HuH-7.5 (cell line): ENCODE results near the gene VPS18.

Source experiments
- DNase-seq: peaks from one replicate; pipeline ENCODE4 v3.0.0; 2011; ENCODE audit warnings: low spot score

The VPS18 gene

DNA sequence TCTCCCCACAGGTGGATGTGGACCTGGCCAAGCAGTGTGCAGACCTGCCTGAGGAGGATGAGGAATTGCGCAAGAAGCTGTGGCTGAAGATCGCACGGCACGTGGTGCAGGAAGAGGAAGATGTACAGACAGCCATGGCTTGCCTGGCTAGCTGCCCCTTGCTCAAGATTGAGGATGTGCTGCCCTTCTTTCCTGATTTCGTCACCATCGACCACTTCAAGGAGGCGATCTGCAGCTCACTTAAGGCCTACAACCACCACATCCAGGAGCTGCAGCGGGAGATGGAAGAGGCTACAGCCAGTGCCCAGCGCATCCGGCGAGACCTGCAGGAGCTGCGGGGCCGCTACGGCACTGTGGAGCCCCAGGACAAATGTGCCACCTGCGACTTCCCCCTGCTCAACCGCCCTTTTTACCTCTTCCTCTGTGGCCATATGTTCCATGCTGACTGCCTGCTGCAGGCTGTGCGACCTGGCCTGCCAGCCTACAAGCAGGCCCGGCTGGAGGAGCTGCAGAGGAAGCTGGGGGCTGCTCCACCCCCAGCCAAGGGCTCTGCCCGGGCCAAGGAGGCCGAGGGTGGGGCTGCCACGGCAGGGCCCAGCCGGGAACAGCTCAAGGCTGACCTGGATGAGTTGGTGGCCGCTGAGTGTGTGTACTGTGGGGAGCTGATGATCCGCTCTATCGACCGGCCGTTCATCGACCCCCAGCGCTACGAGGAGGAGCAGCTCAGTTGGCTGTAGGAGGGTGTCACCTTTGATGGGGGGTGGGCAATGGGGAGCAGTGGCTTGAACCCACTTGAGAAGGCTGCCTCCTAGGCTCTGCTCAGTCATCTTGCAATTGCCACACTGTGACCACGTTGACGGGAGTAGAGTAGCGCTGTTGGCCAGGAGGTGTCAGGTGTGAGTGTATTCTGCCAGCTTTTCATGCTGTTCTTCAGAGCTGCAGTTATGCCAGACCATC lies 8.6 kb downstream of the VPS18 start:
- no peak for DNase-seq

DNA sequence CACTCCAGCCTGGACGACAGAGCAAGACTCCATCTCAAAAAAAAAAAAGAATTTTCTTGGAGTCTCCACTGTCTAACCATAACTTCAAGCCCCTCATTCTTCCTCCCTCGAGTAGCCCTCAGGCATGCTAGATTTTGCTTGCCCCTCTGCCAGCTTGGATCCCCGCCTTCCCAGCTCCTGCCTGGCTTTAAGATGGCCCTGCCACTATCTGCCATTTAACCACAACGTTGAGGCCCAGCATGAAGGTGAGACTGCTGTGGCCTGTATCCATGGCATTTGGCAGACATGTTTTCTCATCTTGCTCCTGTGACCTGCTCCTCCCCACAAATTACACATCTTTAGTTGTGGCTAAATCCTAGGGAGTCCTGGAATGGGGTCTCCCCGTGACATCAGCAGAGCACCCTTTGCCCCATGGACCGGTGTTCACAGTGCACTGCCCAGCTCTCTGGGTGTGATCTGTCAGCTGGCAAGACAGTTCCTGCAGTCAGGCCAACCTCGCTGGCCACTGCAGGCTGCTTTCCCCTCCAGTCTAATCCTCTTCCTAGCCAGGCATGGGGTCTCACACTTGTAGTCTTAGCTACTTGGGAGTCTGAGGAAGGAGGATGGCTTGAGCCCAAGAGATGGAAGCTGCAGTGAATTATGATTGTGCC lies 10.4 kb downstream of the VPS18 start:
- DNase-seq, result no peak

DNA sequence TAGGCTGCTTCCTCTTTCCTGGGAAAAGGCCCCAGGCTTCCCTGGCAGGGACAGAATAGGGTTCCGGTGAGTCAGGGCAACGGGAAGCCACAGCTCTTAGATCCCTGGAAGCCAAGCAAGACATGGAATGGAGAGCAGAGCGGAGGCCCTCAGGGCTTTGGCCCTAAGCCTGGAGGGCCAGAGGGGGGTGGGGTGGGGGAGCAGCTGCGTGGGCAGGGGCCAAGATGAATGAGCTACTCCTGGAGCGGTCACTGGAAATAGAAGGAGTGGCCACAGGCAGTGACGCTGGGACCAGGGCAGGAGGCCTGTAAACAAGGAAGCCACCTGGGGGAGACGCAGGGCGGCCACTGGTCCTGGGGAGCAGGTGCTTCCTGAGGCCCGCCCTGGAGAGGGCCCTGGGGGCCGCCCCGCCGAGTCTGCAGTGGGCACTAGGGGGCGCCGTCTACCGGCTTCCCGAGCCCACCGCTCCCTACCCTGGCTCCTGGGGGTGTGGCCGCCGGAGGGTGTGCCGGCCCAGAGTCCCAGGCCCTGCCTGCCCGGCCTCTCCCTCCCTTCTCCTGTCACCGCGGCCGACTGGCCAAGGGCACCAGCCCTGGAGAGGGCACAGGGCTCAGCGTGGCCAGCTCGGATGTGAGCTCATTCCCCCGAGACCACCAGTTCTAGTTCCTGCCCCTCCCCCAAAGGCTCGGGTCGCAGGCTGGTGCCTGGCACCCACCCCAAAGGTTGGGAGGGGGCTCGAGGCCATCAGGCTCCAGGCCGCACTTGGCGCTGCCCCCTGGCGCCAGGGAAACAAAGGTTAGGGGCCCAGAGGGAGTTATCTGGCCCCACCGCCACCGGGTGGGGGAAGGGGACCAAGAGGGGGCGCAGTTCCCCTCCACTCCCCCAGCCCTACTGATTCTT lies 12.1 kb downstream of the VPS18 start:
- peak; percentile 80 for DNase-seq

DNA sequence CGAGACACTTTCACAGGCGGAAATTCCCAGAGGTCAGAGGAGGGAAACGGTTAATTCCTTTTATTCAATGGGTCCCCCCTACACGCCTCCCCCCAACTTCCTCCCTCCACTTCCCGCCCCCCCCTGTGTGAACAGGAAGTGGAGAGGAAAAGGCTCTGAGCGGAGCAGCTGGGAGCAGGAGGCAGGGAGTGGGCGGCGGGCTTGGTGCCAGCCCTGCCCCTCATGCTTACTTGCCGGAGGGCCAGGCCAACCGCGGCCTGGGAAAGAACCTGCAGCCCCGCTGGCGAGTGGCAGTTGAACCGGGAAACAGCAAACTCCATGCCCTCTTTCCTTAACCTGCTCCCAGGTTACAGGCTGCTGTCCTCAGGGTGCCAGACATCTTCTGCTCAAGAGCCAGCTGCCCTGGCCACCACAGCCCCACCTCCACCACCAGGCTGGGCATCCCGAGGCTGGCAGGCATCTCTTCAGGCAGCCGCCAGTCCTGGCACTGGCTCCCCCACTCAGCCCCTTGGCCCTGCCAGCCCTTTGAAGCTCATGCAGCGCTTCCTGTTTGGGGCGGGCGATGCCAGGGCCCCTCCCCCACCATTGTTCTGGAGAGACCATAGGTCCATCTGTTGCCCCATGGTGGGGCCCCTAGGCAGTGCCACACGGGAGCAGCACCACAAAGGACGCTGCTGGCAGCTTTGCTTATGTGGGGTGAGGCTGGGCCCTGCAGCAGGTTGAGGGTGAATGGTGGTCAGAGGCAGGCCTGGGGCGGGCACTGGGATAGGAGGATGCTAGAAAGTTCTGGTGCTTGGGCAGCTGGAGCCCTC lies 12.9 kb downstream of the VPS18 start:
- DNase-seq, result no peak

DNA sequence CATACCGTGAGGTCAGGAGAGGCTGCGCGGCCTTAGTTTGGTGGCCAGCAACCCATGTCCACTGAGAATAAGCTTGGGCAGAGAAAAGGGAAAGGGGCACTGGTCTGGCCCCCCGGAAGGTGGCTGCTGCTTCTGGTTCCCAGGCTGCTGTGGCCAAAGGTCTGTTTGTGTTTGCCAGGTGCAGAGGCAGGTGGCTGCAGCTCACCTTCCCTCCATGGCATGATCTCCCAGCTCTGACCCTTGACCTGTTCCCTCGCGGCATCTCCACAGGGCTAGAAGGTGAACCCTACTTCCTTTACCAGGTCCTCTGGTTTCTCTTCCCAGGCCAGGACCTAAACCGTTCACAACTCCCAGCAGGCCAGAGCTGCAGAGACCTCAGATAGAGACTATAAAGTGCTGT lies 13.8 kb downstream of the VPS18 start:
- no peak for DNase-seq

DNA sequence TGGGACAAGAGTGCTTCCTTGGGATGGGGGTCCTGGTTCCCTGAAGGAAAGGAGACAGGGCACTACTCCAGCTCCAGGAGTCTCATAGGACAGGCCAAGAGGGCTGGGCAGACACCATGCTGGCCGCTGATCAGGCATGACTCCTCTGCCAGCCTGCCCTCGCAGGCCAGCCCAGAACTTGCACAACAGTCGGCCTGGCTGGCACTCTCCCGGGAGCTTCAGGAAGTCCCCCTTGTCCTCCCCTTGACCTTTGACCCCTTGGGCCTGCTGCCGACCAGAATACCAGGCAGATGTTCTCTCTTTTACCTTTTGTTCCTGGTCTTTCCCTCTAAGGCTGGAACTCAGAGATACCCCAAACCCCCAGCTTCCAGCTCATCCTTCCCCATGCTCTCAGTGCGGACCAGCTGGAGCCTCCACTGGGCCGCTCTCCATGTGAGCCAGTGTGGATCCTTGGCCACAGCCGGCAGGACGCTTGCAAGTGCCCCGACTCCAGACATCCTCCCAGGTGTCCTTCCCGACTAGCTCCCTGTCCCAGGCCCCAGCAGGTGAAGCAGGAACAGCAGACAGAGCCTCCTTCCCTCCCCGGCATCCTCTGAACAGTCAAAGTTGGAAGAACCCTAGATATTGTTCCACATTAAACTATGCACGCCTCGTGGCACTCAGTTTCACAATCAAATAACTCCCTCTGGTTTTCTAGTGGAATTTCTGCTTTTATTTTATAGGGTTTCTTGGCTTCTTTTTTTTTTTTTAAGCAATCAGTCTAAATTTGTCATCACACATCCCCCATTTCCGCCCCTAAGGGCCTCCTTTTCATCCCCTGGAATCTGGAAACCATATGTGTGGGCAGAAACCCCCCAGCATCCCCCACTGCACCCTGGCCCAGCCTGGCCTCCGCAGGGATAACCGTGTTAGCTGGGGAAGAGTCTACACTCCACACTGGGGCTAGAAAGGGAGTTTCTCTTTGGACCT lies 15.7 kb downstream of the VPS18 start:
- no peak for DNase-seq

DNA sequence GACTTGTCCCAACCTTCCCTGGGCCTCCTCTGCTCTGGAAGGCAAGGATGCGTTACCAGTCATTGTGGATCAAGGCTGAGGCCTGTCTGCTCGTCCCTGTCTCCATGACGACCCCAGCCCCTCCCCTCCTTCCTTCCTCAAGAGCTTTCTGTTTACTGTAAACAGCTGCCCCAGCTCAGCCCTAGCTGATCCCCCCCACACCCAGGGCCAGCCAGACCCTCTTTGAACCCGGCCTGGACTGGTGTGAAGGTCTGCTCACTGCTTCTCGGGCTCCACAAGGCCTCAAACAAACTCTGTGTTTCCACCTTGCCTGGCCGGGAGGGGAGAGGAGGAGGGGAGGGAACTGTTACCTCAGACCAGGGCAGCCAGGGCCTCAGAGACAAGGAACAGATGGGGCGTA lies 16.9 kb downstream of the VPS18 start:
- DNase-seq, result no peak

DNA sequence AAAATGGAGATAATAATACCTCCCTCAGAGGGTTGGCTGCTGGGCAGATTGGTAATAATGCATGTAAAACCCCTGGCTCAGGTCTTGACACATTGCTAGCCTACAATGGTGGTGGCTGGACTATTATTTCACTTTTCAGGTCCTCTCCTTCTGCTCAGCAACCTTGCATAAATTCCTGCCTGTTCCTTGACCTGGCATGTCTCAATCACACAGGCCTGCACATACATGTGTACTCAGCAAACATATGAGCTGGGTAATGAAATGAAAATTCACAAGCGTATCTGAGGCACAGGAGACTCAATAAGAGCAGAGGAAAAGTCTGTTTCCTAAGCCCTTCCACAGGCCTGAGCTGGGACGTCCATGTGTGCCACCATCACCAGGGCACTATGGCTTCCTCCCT lies 17.4 kb downstream of the VPS18 start:
- no peak for DNase-seq

DNA sequence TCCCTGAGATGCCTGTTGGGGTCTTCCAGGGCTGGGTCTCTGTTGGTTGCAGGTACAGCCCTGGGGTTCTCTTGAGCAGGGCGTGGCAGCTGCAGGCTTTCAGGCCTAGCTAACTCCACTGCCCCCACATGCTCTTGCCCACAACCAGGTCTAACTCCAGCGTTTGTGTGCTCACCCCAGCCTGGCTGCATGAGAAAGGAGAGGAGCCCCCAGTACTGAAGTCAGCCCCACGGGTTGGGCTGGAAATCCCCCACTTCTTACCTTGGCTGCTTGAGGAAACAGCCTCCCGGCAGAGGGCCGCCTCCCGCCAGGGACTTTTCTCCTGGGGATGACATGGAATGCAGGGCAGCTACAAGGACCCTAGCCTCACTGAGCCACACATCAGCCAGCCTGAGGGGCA lies 18.2 kb downstream of the VPS18 start:
- DNase-seq, result no peak

DNA sequence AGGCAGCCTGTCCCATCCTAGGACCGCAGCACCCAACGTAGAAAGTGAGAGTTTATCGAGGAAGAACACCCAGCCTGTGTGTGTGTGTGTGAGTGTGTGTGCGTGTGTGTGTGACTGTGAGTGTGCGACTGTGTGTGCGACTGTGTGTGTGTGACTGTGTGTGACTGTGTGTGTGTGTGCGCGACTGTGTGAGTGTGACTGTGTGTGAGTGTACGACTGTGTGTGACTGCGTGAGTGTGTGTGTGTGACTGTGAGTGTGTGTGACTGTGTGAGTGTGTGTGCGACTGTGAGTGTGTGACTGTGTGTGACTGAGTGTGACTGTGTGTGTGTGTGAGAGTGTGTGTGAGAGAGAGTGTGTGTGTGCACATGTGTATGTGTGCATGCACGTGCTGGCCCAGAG lies 19.8 kb downstream of the VPS18 start:
- no peak for DNase-seq

DNA sequence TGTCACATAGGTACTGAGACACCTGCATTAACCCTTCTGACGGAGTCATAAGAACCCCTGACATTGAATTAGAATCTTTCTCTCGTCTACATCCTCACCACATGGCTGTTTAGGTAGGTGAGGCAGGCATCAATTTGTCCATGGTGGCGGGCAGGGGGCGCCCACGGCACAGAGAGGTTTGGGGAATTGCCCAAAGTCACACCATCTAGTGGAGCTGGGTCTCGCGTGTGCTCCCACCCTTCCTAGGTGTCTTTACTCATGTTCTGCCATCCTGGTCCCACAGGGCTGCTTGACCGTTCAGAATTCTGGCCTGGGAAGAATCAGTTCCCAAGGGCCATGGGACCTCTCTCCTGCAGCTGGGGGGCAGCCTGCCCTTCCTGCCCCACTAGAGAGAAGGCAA lies 20.2 kb downstream of the VPS18 start:
- no peak for DNase-seq

DNA sequence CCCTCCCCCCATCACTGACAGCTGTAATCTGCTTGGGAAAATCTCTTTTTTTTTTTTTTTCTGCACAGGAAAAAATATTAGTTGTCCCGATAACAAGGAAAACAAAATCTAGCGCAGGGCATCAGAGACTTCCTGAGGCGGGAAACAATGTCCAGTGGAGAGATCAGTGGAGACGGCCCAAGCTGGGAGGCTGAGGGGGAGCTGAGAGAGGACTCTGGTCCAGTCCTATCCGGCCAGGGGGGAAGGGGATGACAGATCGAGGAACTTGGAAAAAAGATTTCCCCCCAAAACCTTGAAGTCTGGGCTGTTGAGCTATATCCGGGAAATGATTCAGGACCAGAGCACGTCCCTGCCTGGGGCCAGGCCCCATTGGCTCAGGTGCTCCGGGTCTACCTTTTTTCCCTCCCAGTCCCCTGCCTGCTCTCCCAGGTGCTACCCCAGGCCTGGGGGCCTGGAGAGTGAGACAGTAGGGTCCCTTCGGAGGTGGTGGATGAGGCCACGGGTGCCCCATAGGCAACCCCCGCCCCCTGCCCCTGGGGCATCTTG lies 20.9 kb downstream of the VPS18 start:
- DNase-seq, result no peak

DNA sequence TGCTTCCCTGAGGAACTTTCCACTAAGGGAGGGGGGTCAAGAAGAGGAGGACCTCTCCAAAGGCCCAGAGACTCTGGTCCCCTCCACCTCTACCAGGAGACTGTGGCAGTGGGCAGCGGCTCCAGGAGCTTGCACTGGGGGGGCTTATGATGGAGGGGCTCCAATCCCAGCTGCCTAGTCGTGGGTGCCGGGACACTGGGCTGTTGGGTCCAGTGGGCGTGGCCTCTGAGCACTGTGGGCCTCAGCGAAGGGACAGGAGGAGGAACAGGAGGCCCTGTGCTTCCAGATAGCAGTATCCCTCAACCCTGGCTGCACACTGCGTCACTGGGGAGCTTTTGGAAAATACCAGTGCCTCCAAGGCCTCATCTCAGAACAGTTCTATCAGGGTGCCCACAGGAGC lies 21.4 kb downstream of the VPS18 start:
- no peak for DNase-seq

DNA sequence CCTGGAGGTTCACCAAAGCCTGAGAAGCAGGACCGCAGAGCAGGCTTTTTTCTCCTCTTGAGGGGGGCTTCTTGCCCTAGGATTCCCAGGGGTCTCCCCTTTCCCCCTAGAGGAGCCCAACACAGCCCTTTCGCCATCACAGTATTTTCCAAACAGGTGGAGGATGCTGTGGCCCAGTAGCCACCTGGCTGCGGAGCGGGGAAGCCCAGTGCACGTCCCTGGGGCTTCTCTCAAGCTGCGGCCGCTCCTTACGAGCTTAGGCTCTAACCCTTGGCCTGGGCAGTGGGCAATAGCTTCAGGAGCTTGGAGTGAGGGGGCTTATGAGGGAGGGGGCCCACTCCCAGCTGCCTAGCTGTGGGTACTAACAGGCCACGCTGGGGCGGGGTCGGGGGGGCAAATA lies 23.3 kb downstream of the VPS18 start:
- no peak for DNase-seq

DNA sequence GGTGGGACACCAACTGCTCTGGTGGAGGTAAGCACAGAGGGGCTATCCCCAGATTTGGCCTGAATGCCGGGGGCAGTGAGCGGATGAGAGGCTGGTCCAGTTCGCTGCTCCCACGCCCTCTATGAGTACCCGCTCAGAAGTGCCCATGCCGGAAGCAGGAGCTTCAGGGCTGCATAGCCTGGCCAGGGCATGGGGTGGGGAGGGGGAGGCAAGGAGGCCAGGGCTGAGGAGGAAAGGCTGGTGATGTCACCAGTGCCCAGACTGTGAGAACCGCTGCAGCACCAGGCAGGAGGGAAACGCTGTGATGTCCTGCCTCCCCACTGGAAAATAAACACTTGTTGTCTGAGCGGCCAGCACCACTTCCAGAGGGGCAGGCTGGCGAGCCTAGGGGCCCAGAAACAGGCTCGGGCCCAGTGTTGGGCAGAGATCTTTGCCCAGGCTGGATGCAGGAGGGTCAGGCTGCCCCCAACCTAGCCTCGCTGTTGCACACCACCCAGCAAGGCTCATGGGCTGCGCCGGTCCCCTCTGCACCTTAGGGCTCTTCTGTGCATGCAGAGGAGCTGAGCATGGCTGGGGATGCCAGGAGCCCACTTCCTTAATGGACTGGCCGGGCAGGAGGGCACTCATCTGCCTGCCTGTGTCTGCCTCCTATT lies 24.0 kb downstream of the VPS18 start:
- no peak for DNase-seq

DNA sequence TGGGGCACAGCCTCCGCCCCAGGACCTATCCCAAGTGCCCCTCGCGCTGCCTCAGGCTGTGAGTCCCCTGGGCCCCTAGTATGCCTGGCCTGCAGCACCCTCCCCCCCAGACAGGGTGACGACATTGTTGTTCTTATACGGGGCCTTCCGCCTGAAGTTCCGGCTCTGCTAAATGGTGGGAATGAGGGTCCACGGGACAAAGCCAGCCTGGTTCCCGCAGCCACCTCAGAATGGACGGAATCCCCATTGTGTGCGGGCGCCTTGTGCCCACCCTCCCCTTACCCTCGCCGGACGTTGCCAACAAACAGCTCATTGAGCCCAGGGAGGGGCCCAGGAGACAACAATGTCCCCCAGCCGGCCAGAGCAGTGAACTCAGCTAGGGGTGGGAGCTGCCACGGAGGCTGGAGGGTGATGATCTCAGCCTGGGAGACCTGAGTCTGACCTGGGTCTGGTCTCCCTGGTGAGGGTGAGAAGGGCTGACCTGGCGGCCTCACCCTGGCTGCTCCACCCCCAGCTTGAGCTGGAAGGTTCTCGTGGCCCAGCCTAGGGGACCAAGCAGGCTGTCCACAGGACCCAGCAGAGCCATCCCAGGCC lies 24.6 kb downstream of the VPS18 start:
- DNase-seq, result no peak

DNA sequence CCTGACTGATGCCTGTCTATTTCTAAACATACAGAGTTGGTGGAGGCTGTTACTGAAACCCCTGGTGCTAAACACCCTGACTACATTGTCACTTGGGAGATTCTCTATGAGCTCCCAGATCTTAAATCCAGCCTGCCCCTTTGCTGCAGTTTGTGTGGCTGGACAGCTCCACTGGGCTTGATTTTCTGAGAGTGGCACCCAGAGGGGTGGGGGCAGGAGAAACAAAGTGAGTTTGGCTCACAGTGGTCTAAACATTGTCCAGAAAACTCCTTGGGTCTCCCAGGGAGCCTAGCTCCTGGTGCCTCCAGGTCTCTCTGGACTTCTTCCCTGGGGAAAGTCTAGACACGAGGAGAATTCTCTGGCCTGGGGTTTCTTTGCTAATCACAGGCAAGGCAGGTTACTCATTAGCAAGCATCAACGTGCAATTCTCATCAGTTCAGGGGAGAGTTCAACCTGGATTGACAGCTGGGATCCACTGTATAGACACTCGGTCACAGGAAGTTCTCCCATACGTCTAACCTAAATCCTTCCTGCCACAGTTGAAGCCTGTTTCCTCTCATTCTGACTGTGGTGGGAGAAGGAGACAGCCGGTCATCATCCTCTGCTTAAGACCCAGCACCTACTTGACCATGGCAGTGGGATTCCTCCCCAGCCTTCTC lies 27.8 kb downstream of the VPS18 start:
- no peak for DNase-seq

DNA sequence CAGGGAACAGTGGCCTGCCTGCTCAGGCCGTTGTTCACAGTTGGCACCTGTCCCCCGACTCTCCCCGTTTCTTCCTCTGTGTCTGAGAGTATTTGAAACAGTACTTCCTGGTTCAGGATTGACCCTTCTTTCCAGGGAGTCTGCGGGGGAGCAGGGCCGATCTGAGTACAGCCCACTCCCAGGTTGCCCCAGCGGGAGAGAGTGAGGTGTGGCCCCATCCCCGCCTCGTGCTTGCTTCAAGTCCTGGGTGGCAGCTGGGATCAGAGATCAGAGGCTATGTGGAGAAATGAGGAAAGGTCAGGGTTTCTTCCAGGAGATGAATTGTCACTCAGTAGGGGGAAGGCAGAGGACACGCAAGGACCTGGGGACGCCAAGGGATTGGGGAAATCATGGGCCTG lies 28.4 kb downstream of the VPS18 start:
- no peak for DNase-seq

DNA sequence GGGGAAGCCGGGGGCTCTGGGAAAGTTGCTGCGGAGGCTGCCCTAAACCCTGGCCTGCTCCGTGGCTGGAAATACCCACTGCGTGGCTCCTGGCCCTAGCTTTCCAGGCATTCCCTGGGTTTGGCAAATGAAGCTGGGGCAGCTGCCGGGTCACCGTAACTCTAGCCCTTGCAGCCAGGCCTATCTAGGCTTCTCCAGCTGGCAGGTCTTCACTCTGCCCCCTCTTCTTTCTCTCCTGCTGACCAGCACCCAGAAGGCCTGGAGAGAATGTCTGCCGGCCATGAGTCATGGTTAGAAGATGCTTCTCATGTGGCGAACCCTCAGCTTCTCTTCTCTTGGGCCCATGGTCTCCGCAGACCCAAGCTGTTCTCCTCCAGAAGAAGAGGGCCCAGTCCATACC lies 29.3 kb downstream of the VPS18 start:
- DNase-seq, result no peak
